Nucleus accumbens (tissue), 56 donors: Measurements from ENCODE around the gene REPS2.

Experiments used
- DNase-seq, 56 donors: peaks; one replicate each; lab custom pipeline; 2025; lab: John Stamatoyannopoulos, UW

The REPS2 gene

GRCh38 chrX:16946361-16946964 lies at the start of gene REPS2:
TSS of gene REPS2 (plus strand) at chrX:16946658. CDS start at chrX:16946862, 204 bp downstream.
- DNase-seq: peak in 55 of 56 donors; percentile 8 to 87 (median 66)

- no peak for DNase-seq
These were observed 49.0 kb upstream of the REPS2 start for GRCh38 chrX:16897445-16897844.

GRCh38 chrX:16903274-16904022 lies 43.0 kb upstream of the REPS2 start:
- DNase-seq: no peak

GRCh38 chrX:16910376-16910775 lies 36.1 kb upstream of the REPS2 start:
- no peak for DNase-seq

GRCh38 chrX:16914058-16914457 lies 32.4 kb upstream of the REPS2 start:
- peak in 1 of 56 donors; percentile 2 for DNase-seq

GRCh38 chrX:16916561-16916960 lies 29.9 kb upstream of the REPS2 start:
- DNase-seq: no peak

- no peak for DNase-seq
These were observed 29.3 kb upstream of the REPS2 start for GRCh38 chrX:16917120-16917519.

- no peak for DNase-seq
These were observed 27.5 kb upstream of the REPS2 start for GRCh38 chrX:16918979-16919378.

GRCh38 chrX:16920075-16920474 lies 26.4 kb upstream of the REPS2 start:
- no peak for DNase-seq

- no peak for DNase-seq
These were observed 23.3 kb upstream of the REPS2 start for GRCh38 chrX:16923157-16923556.

- DNase-seq: no peak
These were observed 21.6 kb upstream of the REPS2 start for GRCh38 chrX:16924631-16925480.

GRCh38 chrX:16930392-16930791 lies 16.1 kb upstream of the REPS2 start:
- no peak for DNase-seq

GRCh38 chrX:16931371-16931770 lies 15.1 kb upstream of the REPS2 start:
- no peak for DNase-seq

GRCh38 chrX:16931855-16932575 lies 14.4 kb upstream of the REPS2 start:
- DNase-seq: no peak

GRCh38 chrX:16934185-16934584 lies 12.3 kb upstream of the REPS2 start:
- no peak for DNase-seq

- peak in 25 of 56 donors; percentile 0 to 38 (median 14) for DNase-seq
These were observed 609 bp downstream of the REPS2 start for GRCh38 chrX:16946971-16947562.

- no peak for DNase-seq
These were observed 4.0 kb downstream of the REPS2 start for GRCh38 chrX:16950423-16950822.

GRCh38 chrX:16953606-16954211 lies 7.3 kb downstream of the REPS2 start:
- no peak for DNase-seq

- no peak for DNase-seq
These were observed 11.3 kb downstream of the REPS2 start for GRCh38 chrX:16957751-16958150.

GRCh38 chrX:16958356-16958755 lies 11.9 kb downstream of the REPS2 start:
- no peak for DNase-seq
